ENCODE data around the gene C6orf89.

The C6orf89 gene

GRCh38 chr6:36839749-36840431, 45.9 kb upstream of the C6orf89 start:
- TF ChIP-seq CTCF (IDR thresholded peaks at IDR 0.05; ENCODE audit: control extremely low read depth, extremely low read depth, low read depth, missing control alignments) = no peak
- peak; percentile 60 for DNase-seq (ENCODE audit: extremely low spot score)
- POLR2A ChIA-PET = no interaction called here
- CTCF ChIA-PET = interaction anchor here (1.1 to 1.6 kb wide), 2 partner anchors 10 to 12 kb away, joined by 6 to 7 read pairs; no protein-coding TSS in a partner anchor

- TF ChIP-seq CTCF (IDR thresholded peaks at IDR 0.05; ENCODE audit: control extremely low read depth, extremely low read depth, low read depth, missing control alignments) = no peak
- CTCF ChIA-PET = interaction anchor here (1.1 to 1.6 kb wide), 3 partner anchors 9 to 11 kb away, joined by 3 to 7 read pairs (median 6); no protein-coding TSS in a partner anchor
- DNase-seq (ENCODE audit: extremely low spot score) = no peak
- POLR2A ChIA-PET = no interaction called here
Measured at GRCh38 chr6:36840432-36841403, 45.0 kb upstream of the C6orf89 start.

- no peak for DNase-seq (ENCODE audit: extremely low spot score)
- POLR2A ChIA-PET = no interaction called here
- TF ChIP-seq CTCF (IDR thresholded peaks at IDR 0.05; ENCODE audit: control extremely low read depth, extremely low read depth, low read depth, missing control alignments) = no peak
- CTCF ChIA-PET = interaction anchor here (0.7 to 1.6 kb wide), 3 partner anchors 8 to 1415 kb away, joined by 3 to 6 read pairs (median 3); no protein-coding TSS in a partner anchor
Measured at GRCh38 chr6:36841756-36842155, 44.0 kb upstream of the C6orf89 start.

- TF ChIP-seq CTCF (IDR thresholded peaks at IDR 0.05; ENCODE audit: control extremely low read depth, extremely low read depth, low read depth, missing control alignments) = no peak
- CTCF ChIA-PET = interaction anchor here (1.4 to 1.9 kb wide), 2 partner anchors 8 to 9 kb away, joined by 3 to 8 read pairs; no protein-coding TSS in a partner anchor
- POLR2A ChIA-PET = no interaction called here
- DNase-seq (ENCODE audit: extremely low spot score) = no peak
Measured at GRCh38 chr6:36843170-36843569, 42.6 kb upstream of the C6orf89 start.

- DNase-seq (ENCODE audit: extremely low spot score) = no peak
- TF ChIP-seq CTCF (IDR thresholded peaks at IDR 0.05; ENCODE audit: control extremely low read depth, extremely low read depth, low read depth, missing control alignments) = no peak
- ChIA-PET CTCF (interaction anchor here (1.4 to 1.9 kb wide), 2 partner anchors 7 to 10 kb away, joined by 3 to 8 read pairs; no protein-coding TSS in a partner anchor), POLR2A (no interaction called here)
Measured at GRCh38 chr6:36844232-36845170, 41.3 kb upstream of the C6orf89 start.
